MM.1S (cell line): ENCODE data around the gene GFRA1.

Experiments used
- DNase-seq: peaks from one replicate; pipeline ENCODE4 v3.0.0-alpha.2; 2015
- H2AFZ ChIP-seq: fragments of 300-600 bp; sonication (generic); 2 replicates; pipeline ENCODE4 v1.6.0; 2016; ENCODE audit warnings: antibody characterized with exemption, low read length
- H3F3A ChIP-seq: fragments of 300-600 bp; sonication (generic); 2 replicates; pipeline ENCODE4 v1.6.1; 2016; ENCODE audit warnings: mild to moderate bottlenecking, antibody characterized with exemption, low read length, moderate library complexity, mixed read lengths; ENCODE audit not compliant: insufficient read depth
- H3K27ac ChIP-seq: fragments of 300-600 bp; sonication (generic); 2 replicates; pipeline ENCODE4 v1.5.1; 2016; ENCODE audit warnings: mild to moderate bottlenecking, low read length
- H3K27me3 ChIP-seq: fragments of 300-600 bp; sonication (generic); replicated peaks from 2 replicates; pipeline ENCODE4 v1.6.0; 2016; ENCODE audit warnings: low read length; ENCODE audit not compliant: insufficient read depth
- H3K36me3 ChIP-seq: fragments of 300-600 bp; sonication (generic); replicated peaks from 2 replicates; pipeline ENCODE4 v1.6.1; 2016; ENCODE audit warnings: mild to moderate bottlenecking, low read length, mixed read lengths; ENCODE audit not compliant: insufficient read depth
- H3K4me1 ChIP-seq: fragments of 300-600 bp; sonication (generic); 2 replicates; pipeline ENCODE4 v1.6.1; 2016; ENCODE audit warnings: low read length, mixed read lengths
- H3K4me2 ChIP-seq: fragments of 300-600 bp; sonication (generic); 2 replicates; pipeline ENCODE4 v1.6.0; 2016; ENCODE audit warnings: low read depth, low read length
- H3K4me3 ChIP-seq: fragments of 300-600 bp; sonication (generic); 2 replicates; pipeline ENCODE4 v1.5.1; 2016; ENCODE audit warnings: low read length, mixed read lengths
- H3K79me2 ChIP-seq: fragments of 300-600 bp; sonication (generic); 2 replicates; pipeline ENCODE4 v1.6.1; 2016; ENCODE audit warnings: mixed run types, low read length, mixed read lengths
- H3K9ac ChIP-seq: fragments of 300-600 bp; sonication (generic); 2 replicates; pipeline ENCODE4 v1.6.1; 2016; ENCODE audit warnings: low read length, mixed read lengths
- H3K9me2 ChIP-seq: fragments of 300-600 bp; sonication (generic); replicated peaks from 2 replicates; pipeline ENCODE4 v1.6.1; 2016; ENCODE audit warnings: mild to moderate bottlenecking, low read length, mixed read lengths; ENCODE audit not compliant: insufficient read depth
- H3K9me3 ChIP-seq: fragments of 300-600 bp; sonication (generic); replicated peaks from 2 replicates; pipeline ENCODE4 v1.6.1; 2016; ENCODE audit warnings: mild to moderate bottlenecking, low read length, mixed read lengths; ENCODE audit not compliant: insufficient read depth
- H4K20me1 ChIP-seq: fragments of 300-600 bp; sonication (generic); 2 replicates; pipeline ENCODE4 v1.6.1; 2016; ENCODE audit warnings: mild to moderate bottlenecking, low read length, moderate library complexity, mixed read lengths; ENCODE audit not compliant: insufficient read depth
- EZH2 ChIP-seq: fragments of 300-600 bp; sonication (generic); optimal IDR thresholded peaks from 2 replicates; pipeline ENCODE3; 2017; ENCODE audit warnings: low read depth, mild to moderate bottlenecking, antibody characterized with exemption, low read length, mixed read lengths
- EZH2phosphoT487 ChIP-seq: fragments of 300-600 bp; sonication (generic); IDR thresholded peaks from 2 replicates; pipeline ENCODE4 v1.6.1; 2018; ENCODE audit warnings: antibody characterized with exemption, low read length
- TF ChIP-seq, protein P1 (sequence below): fragments of 300-600 bp; sonication (generic); IDR thresholded peaks from 2 replicates; pipeline ENCODE4 v1.5.1; 2016; ENCODE audit warnings: antibody characterized with exemption, low read length, mixed read lengths

The GFRA1 gene

DNA sequence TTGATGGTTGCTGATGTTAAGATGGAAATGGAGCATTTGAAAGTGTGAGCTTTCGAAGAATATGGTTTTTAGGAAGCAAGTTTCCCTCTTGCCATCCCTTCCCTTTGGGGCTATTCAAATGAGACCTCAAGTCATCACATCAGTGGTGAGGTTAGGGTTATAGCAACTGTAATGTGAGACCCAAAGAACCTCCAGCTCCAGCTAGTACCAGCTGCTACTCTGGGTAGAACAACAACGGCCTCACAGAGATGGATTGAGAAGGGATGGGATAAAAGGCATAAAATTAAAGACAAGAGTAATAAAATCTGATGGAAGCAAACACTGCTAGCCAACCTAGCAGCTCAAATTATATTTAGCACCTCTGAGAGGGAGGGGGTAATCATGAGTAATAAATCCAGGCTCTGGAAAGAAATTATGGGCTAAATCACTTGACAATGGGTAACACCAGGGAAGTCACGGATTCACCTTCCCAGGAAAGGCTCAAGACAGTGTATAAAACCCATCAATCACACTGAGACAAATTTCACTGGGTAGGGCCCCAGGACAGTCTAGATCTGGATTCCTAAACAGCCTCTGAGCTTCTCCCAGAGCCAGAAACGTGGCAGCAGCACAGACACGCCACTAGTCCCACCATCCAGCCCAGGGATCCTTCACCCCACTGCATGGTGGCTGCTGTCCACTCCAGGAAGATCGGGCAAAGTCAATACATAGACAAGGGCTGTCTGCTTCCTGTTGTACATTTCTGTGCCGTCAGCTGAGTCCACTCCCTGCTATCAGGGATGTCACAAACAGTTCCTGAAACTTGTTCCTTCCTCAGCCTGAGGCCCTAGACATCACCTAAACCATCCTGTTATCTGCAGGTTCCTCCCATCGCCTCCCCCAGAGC lies 151.1 kb downstream of the GFRA1 start:
- no peaks in the 10 kb centered on the region for H4K20me1 ChIP-seq
- no peak overlapping the region for H2AFZ ChIP-seq
- H3K9me2 ChIP-seq = no peaks in the 10 kb centered on the region
- H3K4me2 ChIP-seq = no peak overlapping the region
- H3K4me1 ChIP-seq = no peaks in the 10 kb centered on the region
- no peak overlapping the region for H3K9ac ChIP-seq
- no peak overlapping the region for H3K4me3 ChIP-seq
- H3K27me3 ChIP-seq = no peaks in the 10 kb centered on the region
- no peaks in the 10 kb centered on the region for H3K79me2 ChIP-seq
- H3K27ac ChIP-seq = no peak overlapping the region
- no peaks in the 10 kb centered on the region for H3F3A ChIP-seq
- H3K36me3 ChIP-seq = no peaks in the 10 kb centered on the region
- TF ChIP-seq EZH2phosphoT487 (no peak), EZH2 (no peak)
- TF ChIP-seq, protein P1, sequence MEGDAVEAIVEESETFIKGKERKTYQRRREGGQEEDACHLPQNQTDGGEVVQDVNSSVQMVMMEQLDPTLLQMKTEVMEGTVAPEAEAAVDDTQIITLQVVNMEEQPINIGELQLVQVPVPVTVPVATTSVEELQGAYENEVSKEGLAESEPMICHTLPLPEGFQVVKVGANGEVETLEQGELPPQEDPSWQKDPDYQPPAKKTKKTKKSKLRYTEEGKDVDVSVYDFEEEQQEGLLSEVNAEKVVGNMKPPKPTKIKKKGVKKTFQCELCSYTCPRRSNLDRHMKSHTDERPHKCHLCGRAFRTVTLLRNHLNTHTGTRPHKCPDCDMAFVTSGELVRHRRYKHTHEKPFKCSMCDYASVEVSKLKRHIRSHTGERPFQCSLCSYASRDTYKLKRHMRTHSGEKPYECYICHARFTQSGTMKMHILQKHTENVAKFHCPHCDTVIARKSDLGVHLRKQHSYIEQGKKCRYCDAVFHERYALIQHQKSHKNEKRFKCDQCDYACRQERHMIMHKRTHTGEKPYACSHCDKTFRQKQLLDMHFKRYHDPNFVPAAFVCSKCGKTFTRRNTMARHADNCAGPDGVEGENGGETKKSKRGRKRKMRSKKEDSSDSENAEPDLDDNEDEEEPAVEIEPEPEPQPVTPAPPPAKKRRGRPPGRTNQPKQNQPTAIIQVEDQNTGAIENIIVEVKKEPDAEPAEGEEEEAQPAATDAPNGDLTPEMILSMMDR = no peak
- H3K9me3 ChIP-seq = no peaks in the 10 kb centered on the region
- DNase-seq = no peak

DNA sequence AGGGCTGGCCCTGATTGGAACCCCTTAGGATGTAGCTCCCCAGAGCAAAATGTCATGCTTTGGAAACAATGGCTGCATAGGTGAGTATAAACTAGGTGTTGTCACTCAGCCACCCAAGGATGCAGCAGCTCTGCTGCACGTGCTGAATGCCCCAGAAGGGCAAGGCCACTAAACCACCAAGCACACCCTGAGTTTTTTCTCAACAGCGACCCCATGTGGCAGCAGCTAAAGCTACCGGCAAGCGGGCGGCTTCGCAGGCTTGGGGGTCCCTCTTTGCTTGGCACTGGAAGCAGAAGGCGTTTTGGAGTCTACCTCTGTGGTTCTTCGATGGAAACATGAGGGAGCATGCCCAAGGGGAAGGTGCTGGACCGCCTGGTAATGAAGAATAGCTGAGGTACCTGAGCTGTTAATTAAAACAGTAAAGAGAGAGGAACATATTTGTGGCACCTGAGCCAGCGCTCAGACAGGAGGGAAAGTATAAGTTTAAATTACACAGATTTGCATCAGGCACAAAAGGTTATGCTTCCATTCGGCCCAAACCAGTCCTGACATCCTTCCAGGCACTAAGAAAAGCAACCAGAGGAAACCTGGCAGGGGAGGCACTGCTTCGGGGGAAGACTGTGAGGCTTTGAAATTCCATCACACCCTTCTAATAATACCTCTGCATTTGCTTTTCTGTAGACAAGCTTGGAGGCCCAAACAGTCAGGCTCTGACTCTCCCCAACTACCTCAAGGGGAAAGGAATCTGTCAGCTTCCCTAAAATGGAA lies 152.1 kb downstream of the GFRA1 start:
- DNase-seq = peak; percentile 8
- no peak for TF ChIP-seq EZH2
- TF ChIP-seq, protein P1 = peak; percentile 31
- TF ChIP-seq EZH2phosphoT487 = no peak
- H3K27ac ChIP-seq = no peak overlapping the region
- no peak overlapping the region for H3K4me2 ChIP-seq
- H3K9ac ChIP-seq = no peak overlapping the region
- no peaks in the 10 kb centered on the region for H3K79me2 ChIP-seq
- no peak overlapping the region for H2AFZ ChIP-seq
- no peaks in the 10 kb centered on the region for H3F3A ChIP-seq
- H3K36me3 ChIP-seq = no peaks in the 10 kb centered on the region
- no peaks in the 10 kb centered on the region for H3K9me3 ChIP-seq
- no peak overlapping the region for H3K4me3 ChIP-seq
- H3K27me3 ChIP-seq = no peaks in the 10 kb centered on the region
- H4K20me1 ChIP-seq = no peaks in the 10 kb centered on the region
- no peaks in the 10 kb centered on the region for H3K9me2 ChIP-seq
- no peaks in the 10 kb centered on the region for H3K4me1 ChIP-seq

DNA sequence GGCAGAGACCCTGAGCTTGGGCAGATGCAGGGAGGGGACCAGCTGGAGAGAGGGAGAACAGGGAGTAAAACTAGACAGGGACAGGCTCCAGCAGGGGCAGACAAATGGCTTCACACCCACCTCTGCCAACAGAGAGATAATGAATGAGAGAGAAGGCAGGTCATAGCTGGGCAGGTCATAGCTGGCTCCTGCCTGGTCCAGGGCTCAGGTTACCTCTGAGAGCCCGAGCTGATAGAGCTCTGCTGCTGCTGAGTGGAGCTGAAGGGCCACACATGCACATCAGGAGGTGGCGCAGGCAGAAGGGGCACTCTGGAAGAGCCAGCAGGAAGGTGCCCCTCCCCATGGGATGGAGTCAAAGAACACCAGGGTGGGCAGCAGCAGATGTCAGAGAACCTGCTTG lies 154.2 kb downstream of the GFRA1 start:
- no peaks in the 10 kb centered on the region for H3K4me1 ChIP-seq
- H3K4me3 ChIP-seq = no peak overlapping the region
- H3K27me3 ChIP-seq = no peaks in the 10 kb centered on the region
- H3K27ac ChIP-seq = no peak overlapping the region
- TF ChIP-seq EZH2 (no peak), EZH2phosphoT487 (no peak)
- TF ChIP-seq, protein P1 = no peak
- no peak overlapping the region for H3K4me2 ChIP-seq
- no peaks in the 10 kb centered on the region for H3K79me2 ChIP-seq
- H4K20me1 ChIP-seq = no peaks in the 10 kb centered on the region
- no peaks in the 10 kb centered on the region for H3K9me3 ChIP-seq
- DNase-seq = no peak
- H3K36me3 ChIP-seq = no peaks in the 10 kb centered on the region
- no peaks in the 10 kb centered on the region for H3F3A ChIP-seq
- no peak overlapping the region for H2AFZ ChIP-seq
- no peak overlapping the region for H3K9ac ChIP-seq
- no peaks in the 10 kb centered on the region for H3K9me2 ChIP-seq
